Ascending aorta (tissue), 2 donors: ENCODE data around the gene GSTK1. TPM values are rescaled to one million over a fixed set of nuclear protein-coding genes. Genes with fewer than 3 reads are reported as not detected.

Experiments
- DNase-seq, 2 donors: peaks; one replicate each; pipeline ENCODE4 v3.0.0-alpha.2; 2019; ENCODE audit warnings: low spot score in 2 of 2
- H3K27ac ChIP-seq, 2 donors: fragments of 200-600 bp; sonication (generic); one replicate each; pipeline ENCODE4 v1.5.1; 2016 to 2017; ENCODE audit warnings: mild to moderate bottlenecking in 1 of 2
- H3K27me3 ChIP-seq: fragments of 200-600 bp; sonication (generic); one replicate; pipeline ENCODE4 v1.5.1; 2017
- H3K36me3 ChIP-seq, 2 donors: fragments of 200-600 bp; sonication (generic); one replicate each; pipeline ENCODE4 v1.5.1; 2016
- H3K4me1 ChIP-seq, 2 donors: fragments of 200-600 bp; sonication (generic); one replicate each; pipeline ENCODE4 v1.5.1; 2016 to 2017; ENCODE audit warnings: mild to moderate bottlenecking in 1 of 2
- H3K4me3 ChIP-seq, 2 donors: fragments of 200-600 bp; sonication (generic); one replicate each; pipeline ENCODE4 v1.5.1; 2016 to 2017; ENCODE audit warnings: mild to moderate bottlenecking in 1 of 2
- H3K9me3 ChIP-seq, 2 donors: fragments of 200-600 bp; sonication (generic); one replicate each; pipeline ENCODE4 v1.5.1; 2016
- CTCF ChIP-seq, 3 experiments: fragments of 200-600 bp in 2 of 3; fragments of 450-650 bp in 1 of 3; sonication (generic) in 2 of 3; IDR thresholded peaks; one replicate each; pipeline ENCODE4 v1.5.1; 2016 to 2019; ENCODE audit warnings: antibody characterized with exemption in 3 of 3, mild to moderate bottlenecking in 1 of 3, moderate library complexity in 1 of 3
- intact Hi-C: fragments of 100-400 bp; cut with DNase I; formaldehyde crosslinking; loops from one replicate; pipeline ENCODE4 v1.15.1; 2023
- total RNA-seq: library from RNA; depleted of rRNA; stranded (reverse); fragments of >200 nt; gene quantifications from one replicate; pipeline ENCODE4 v1.1.0, GENCODE V29; 2016

Gene GSTK1
- total RNA-seq, 1 donor from 2014 or later = 174 TPM

DNA sequence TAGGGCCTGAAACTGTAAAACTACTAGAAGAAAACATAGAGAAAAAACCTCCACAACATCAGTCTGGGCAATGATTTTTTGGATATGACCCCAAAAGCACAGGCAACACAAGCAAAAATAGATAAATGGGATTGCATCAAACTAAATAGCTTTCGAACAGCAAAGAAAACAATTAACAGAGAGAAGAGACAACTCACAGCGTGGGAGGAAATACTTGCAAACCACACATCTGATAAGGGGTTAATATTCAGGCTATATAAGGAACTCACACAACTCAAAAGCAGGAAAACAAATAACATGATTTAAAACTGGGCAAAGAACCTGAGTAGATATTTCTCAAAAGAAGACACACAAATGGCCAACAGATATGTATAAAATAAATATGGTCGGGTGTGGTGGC lies 7.7 kb upstream of the GSTK1 start:
- H3K4me1 ChIP-seq = no peaks in the 10 kb centered on the region
- no peaks in the 10 kb centered on the region for H3K27me3 ChIP-seq
- no peaks in the 10 kb centered on the region for H3K36me3 ChIP-seq
- no peaks in the 10 kb centered on the region for H3K9me3 ChIP-seq
- H3K27ac ChIP-seq = no peak overlapping the region
- TF ChIP-seq CTCF (IDR thresholded peaks at IDR 0.05) = no peak
- intact Hi-C loops = no loop called here
- DNase-seq = no peak
- no peak overlapping the region for H3K4me3 ChIP-seq

DNA sequence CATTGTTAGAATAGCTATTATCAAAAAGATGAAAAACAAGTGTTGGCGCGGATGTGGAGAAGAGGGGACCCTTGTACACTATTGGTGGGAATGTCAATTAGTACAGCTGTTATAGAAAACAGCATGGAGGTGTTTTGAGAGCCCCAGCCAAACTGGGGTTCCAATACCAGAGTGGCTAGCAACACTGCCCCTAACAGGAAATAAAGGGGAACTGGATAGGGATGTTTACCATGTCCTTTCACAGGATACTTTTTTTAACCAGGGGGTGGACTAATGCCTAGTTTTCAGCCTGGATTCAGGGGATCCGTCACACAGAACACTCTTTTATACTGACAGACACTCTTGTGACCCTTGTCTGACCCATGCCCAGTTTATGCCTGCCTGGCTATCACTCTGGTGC lies 6.9 kb upstream of the GSTK1 start:
- H3K4me3 ChIP-seq = no peak overlapping the region
- intact Hi-C loops = no loop called here

GRCh38 chr7:143256932-143257331 lies 6.3 kb upstream of the GSTK1 start:
- no peaks in the 10 kb centered on the region for H3K27me3 ChIP-seq
- H3K36me3 ChIP-seq = no peaks in the 10 kb centered on the region
- no peak for DNase-seq
- no peaks in the 10 kb centered on the region for H3K4me1 ChIP-seq
- intact Hi-C loops = no loop called here
- no peak overlapping the region for H3K4me3 ChIP-seq
- no peaks in the 10 kb centered on the region for H3K9me3 ChIP-seq
- no peak for TF ChIP-seq CTCF (IDR thresholded peaks at IDR 0.05)
- H3K27ac ChIP-seq = no peak overlapping the region

More for the DNA sequence above, 6.9 kb upstream of the GSTK1 start:
- H3K36me3 ChIP-seq = no peaks in the 10 kb centered on the region
- no peak for DNase-seq
- no peak overlapping the region for H3K27ac ChIP-seq
- H3K4me1 ChIP-seq = no peaks in the 10 kb centered on the region
- H3K9me3 ChIP-seq = no peaks in the 10 kb centered on the region
- H3K27me3 ChIP-seq = no peaks in the 10 kb centered on the region
- no peak for TF ChIP-seq CTCF (IDR thresholded peaks at IDR 0.05)

- Histone ChIP-seq H3K27ac (no peak overlapping the region), H3K36me3 (no peaks in the 10 kb centered on the region), H3K9me3 (no peaks in the 10 kb centered on the region), H3K27me3 (no peaks in the 10 kb centered on the region), H3K4me3 (no peak overlapping the region), H3K4me1 (no peaks in the 10 kb centered on the region)
- TF ChIP-seq CTCF (IDR thresholded peaks at IDR 0.05) = no peak
- DNase-seq = no peak
- intact Hi-C loops = no loop called here
These were observed 5.7 kb upstream of the GSTK1 start for GRCh38 chr7:143257501-143257900.

DNA sequence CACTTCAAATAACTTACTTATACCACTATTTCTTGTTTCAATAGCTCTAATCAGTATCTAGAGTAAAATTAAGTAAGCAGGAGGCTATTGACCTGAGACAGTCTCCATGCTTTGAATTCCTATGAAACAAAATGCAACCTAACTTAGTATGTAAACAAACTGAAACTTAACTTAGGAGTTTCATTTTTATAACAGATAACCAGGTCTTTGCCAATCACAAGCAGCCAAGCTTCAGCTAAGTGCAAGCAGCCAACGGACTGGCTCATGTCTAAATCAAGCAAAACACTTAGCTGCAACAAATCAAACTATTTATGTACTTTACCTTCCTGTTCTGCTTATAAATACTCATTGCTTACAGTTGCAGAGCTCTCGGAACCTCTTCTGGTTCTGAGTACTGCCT lies 4.4 kb upstream of the GSTK1 start:
- intact Hi-C loops = no loop called here
- DNase-seq = no peak

More for the DNA sequence above, 4.4 kb upstream of the GSTK1 start:
- no peaks in the 10 kb centered on the region for H3K9me3 ChIP-seq
- H3K4me1 ChIP-seq = peaks cover 0 to under 1% of the 10 kb centered on the region in 2 donors
- no peaks in the 10 kb centered on the region for H3K27me3 ChIP-seq
- H3K4me3 ChIP-seq = no peak overlapping the region
- H3K27ac ChIP-seq = no peak overlapping the region
- TF ChIP-seq CTCF (IDR thresholded peaks at IDR 0.05) = no peak
- H3K36me3 ChIP-seq = no peaks in the 10 kb centered on the region
